Gastrocnemius medialis (tissue), 4 donors: ENCODE measurements around the gene SPRED2. TPM values are rescaled to one million over a fixed set of nuclear protein-coding genes. Genes with fewer than 3 reads are reported as not detected.

Experiments used
- ATAC-seq, 2 donors: fragments of 150-250 bp; one replicate each; pipeline ENCODE4 v1.9.1; 2016
- DNase-seq, 2 donors: peaks; one replicate each; pipeline ENCODE4 v3.0.0-alpha.2; 2019
- H3K27ac ChIP-seq, 4 donors: fragments of 200-600 bp; sonication (generic); 1 replicate in 1 of 4; 2 replicates in 3 of 4; pipeline ENCODE4 v1.5.1; 2016 to 2018; ENCODE audit warnings: mild to moderate bottlenecking in 2 of 4, moderate library complexity in 1 of 4
- H3K27me3 ChIP-seq, 3 donors: fragments of 200-600 bp; sonication (generic) in 2 of 3; 1 replicate in 1 of 3; 2 replicates in 2 of 3; pipeline versions ENCODE4 v1.5.1 to v1.6.0; 2016 to 2019; ENCODE audit warnings: mild to moderate bottlenecking in 1 of 3, moderate library complexity in 1 of 3
- H3K36me3 ChIP-seq, 2 donors: fragments of 200-600 bp; sonication (generic) in 1 of 2; one replicate each; pipeline ENCODE4 v1.5.1; 2017 to 2018
- H3K4me1 ChIP-seq, 2 donors: fragments of 200-600 bp; sonication (generic) in 1 of 2; one replicate each; pipeline ENCODE4 v1.5.1; 2016 to 2017; ENCODE audit warnings: mild to moderate bottlenecking in 2 of 2
- H3K4me3 ChIP-seq, 4 donors: fragments of 200-600 bp; sonication (generic) in 3 of 4; 1 replicate in 1 of 4; 2 replicates in 3 of 4; pipeline ENCODE4 v1.5.1; 2016 to 2019; ENCODE audit warnings: mild to moderate bottlenecking in 2 of 4
- H3K9me3 ChIP-seq, 3 donors: fragments of 200-600 bp; sonication (generic) in 2 of 3; 1 replicate in 1 of 3; 2 replicates in 2 of 3; pipeline ENCODE4 v1.5.1; 2016 to 2019
- POLR2A ChIP-seq, 2 donors: fragments of 450-650 bp; IDR thresholded peaks; one replicate each; pipeline ENCODE4 v1.6.1; 2017; ENCODE audit warnings: antibody characterized with exemption in 2 of 2, mild to moderate bottlenecking in 2 of 2, moderate library complexity in 2 of 2
- in situ Hi-C, 4 donors: fragments of 200-750 bp; cut with MboI; loops; one replicate each; pipeline versions ENCODE4 v1.15.0 to v1.8.0; 2017; ENCODE audit warnings: low sequenced_read_pairs in 4 of 4
- intact Hi-C: fragments of 100-400 bp; cut with DNase I; formaldehyde crosslinking; loops from one replicate; pipeline ENCODE4 v1.15.1; 2023; ENCODE audit warnings: low total_unique reads
- total RNA-seq, 4 donors: library from RNA; depleted of rRNA; stranded (reverse); fragments of >200 nt; gene quantifications; one replicate each; pipeline versions ENCODE4 v1.1.0 to v1.2.3, GENCODE V29; 2016
- TF ChIP-seq, protein P1 (sequence below), 5 experiments: fragments of 450-650 bp in 3 of 5; fragments of 200-600 bp in 2 of 5; sonication (generic) in 2 of 5; IDR thresholded peaks in 4 of 5; conservative IDR thresholded peaks in 1 of 5; 1 replicate in 4 of 5; 2 replicates in 1 of 5; pipeline ENCODE4 v1.5.1; 2016 to 2019; ENCODE audit warnings: antibody characterized with exemption in 5 of 5, mild to moderate bottlenecking in 3 of 5, moderate library complexity in 3 of 5

Gene SPRED2
- total RNA-seq, 4 donors from 2014 or later = 4.1 to 12.5 (median 7.4) TPM

- no peak for TF ChIP-seq POLR2A (IDR thresholded peaks at IDR 0.05)
- TF ChIP-seq, protein P1, sequence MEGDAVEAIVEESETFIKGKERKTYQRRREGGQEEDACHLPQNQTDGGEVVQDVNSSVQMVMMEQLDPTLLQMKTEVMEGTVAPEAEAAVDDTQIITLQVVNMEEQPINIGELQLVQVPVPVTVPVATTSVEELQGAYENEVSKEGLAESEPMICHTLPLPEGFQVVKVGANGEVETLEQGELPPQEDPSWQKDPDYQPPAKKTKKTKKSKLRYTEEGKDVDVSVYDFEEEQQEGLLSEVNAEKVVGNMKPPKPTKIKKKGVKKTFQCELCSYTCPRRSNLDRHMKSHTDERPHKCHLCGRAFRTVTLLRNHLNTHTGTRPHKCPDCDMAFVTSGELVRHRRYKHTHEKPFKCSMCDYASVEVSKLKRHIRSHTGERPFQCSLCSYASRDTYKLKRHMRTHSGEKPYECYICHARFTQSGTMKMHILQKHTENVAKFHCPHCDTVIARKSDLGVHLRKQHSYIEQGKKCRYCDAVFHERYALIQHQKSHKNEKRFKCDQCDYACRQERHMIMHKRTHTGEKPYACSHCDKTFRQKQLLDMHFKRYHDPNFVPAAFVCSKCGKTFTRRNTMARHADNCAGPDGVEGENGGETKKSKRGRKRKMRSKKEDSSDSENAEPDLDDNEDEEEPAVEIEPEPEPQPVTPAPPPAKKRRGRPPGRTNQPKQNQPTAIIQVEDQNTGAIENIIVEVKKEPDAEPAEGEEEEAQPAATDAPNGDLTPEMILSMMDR (IDR thresholded peaks at IDR 0.05 in 4 of 5, conservative IDR thresholded peaks at IDR 0.05 in 1 of 5) = no peak
- no peaks in the 10 kb centered on the region for H3K9me3 ChIP-seq
- no peak overlapping the region for H3K4me3 ChIP-seq
- ATAC-seq (no peak), DNase-seq (no peak)
- no peaks in the 10 kb centered on the region for H3K4me1 ChIP-seq
- H3K27ac ChIP-seq = no peak overlapping the region
- H3K27me3 ChIP-seq = no peaks in the 10 kb centered on the region
- H3K36me3 ChIP-seq = peaks cover 0 to 6% of the 10 kb centered on the region in 2 donors
- in situ Hi-C loops (no loop called here), intact Hi-C loops (no loop called here)
These were observed 111.5 kb downstream of the SPRED2 start for GRCh38 chr2:65320946-65321345.

DNA sequence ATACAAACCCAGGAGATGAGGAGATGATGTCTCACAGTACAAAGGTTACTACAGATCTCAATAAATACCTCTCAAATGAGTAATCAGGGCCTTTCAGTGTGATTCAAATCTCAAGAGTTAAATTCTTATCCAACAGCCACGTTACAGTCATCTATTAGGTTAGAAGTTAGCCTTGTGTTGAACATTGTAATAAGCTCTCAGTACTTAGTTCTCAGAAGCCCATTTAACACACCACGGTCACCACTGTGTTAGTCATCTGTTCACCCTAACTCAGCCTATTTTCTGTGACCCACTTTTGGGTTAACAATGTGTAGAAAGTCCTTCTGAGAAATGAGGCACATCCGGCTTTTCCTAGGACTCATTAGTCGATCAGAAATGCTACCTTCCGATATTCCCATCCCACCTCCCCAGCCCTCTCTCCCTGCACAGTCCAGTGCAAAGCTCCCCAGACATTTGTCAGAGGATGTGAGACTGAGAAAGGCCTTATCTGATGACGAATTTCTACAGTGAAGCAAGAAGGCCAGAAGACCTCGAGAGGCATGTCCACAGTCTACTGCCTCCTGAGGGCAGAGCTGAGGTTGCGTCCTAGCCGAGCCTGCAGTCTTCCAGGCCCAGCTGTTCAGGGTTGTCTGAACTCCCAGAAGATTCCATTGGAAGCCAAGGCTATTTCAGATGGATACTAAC, 112.2 kb downstream of the SPRED2 start:
- peak in 1 of 2 donors; percentile 57 for DNase-seq
- Histone ChIP-seq H3K4me3 (no peak overlapping the region), H3K36me3 (peaks cover 0 to 13% of the 10 kb centered on the region in 2 donors), H3K9me3 (no peaks in the 10 kb centered on the region), H3K27me3 (no peaks in the 10 kb centered on the region), H3K4me1 (no peaks in the 10 kb centered on the region), H3K27ac (peak overlapping the region in 2 of 4 donors; percentile 34 to 39)
- peak; percentile 45 to 71 for ATAC-seq
- intact Hi-C loops = no loop called here
- TF ChIP-seq, protein P1 (IDR thresholded peaks at IDR 0.05 in 4 of 5, conservative IDR thresholded peaks at IDR 0.05 in 1 of 5) = peak in 1 of 5 experiments; percentile 16
- TF ChIP-seq POLR2A (IDR thresholded peaks at IDR 0.05) = no peak
- in situ Hi-C loops = no loop called here

DNA sequence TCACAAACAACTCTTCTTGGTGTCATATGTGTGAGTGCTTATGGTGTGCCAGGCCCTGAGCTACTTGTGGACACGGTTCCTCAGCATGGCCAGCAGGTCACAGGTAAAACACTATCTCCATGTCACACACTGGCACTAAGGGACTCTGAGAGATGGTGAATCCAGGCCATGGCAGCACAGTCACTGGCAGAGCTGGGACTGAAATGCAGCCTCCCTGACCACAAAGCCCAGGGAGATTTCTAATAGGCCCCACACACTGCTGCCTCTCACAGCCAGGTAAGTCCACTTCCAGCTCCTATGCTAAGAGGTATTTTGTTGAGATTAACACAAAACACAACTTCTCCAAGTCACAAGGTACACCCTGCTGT, 112.7 kb downstream of the SPRED2 start:
- in situ Hi-C loops (no loop called here), intact Hi-C loops (no loop called here)
- no peak for DNase-seq
- TF ChIP-seq POLR2A (IDR thresholded peaks at IDR 0.05) = no peak
- TF ChIP-seq, protein P1 (IDR thresholded peaks at IDR 0.05 in 4 of 5, conservative IDR thresholded peaks at IDR 0.05 in 1 of 5) = no peak
- Histone ChIP-seq H3K4me1 (no peaks in the 10 kb centered on the region), H3K4me3 (no peak overlapping the region), H3K27ac (peak overlapping the region in 2 of 4 donors; percentile 34 to 39), H3K27me3 (no peaks in the 10 kb centered on the region), H3K36me3 (peaks cover 0 to 17% of the 10 kb centered on the region in 2 donors), H3K9me3 (no peaks in the 10 kb centered on the region)
- ATAC-seq = no peak

GRCh38 chr2:65319072-65319673, 113.2 kb downstream of the SPRED2 start:
- in situ Hi-C loops (no loop called here), intact Hi-C loops (no loop called here)
- no peak for ATAC-seq
- DNase-seq = no peak
- Histone ChIP-seq H3K4me1 (no peaks in the 10 kb centered on the region), H3K36me3 (peaks cover 0 to 20% of the 10 kb centered on the region in 2 donors), H3K9me3 (no peaks in the 10 kb centered on the region), H3K27me3 (no peaks in the 10 kb centered on the region), H3K27ac (peak overlapping the region in 2 of 4 donors; percentile 34 to 39), H3K4me3 (no peak overlapping the region)
- no peak for TF ChIP-seq POLR2A (IDR thresholded peaks at IDR 0.05)
- TF ChIP-seq, protein P1 (IDR thresholded peaks at IDR 0.05 in 4 of 5, conservative IDR thresholded peaks at IDR 0.05 in 1 of 5) = no peak
